RPMI7951 (cell line): ENCODE results near the gene PEX13. TPM values are rescaled to one million over a fixed set of nuclear protein-coding genes. Genes with fewer than 3 reads are reported as not detected.
"Not testable (repeated sequence)": the region's sequence is repeated elsewhere in the genome, so short reads cannot be mapped to it uniquely, and the experiment has no call there.

ENCODE experiments used
- DNase-seq: peaks from one replicate; pipeline ENCODE4 v3.0.0-alpha.2; 2012; ENCODE audit warnings: low read depth
- total RNA-seq: library from RNA; depleted of rRNA; stranded (reverse); fragments of >200 nt; shearing (Covaris generic); gene quantifications from 2 replicates; pipeline ENCODE4 v1.2.3, GENCODE V29; 2014; rRNA removed

The PEX13 gene
- 40.3 and 52.7 TPM in 2 replicates for total RNA-seq

- peak; percentile 75 for DNase-seq
Observed at GRCh38 chr2:61017556-61018317, at the start of gene PEX13, which contains the start of gene PUS10. TSS of gene PEX13 (plus strand) at chr2:61017720. CDS start at chr2:61017760, 40 bp downstream. TSS of gene PUS10 (minus strand) at chr2:61018255. CDS start at chr2:61011890, 6,365 bp downstream.

GRCh38 chr2:60972889-60973656 lies 44.4 kb upstream of the PEX13 start:
- DNase-seq: no peak

GRCh38 chr2:60973705-60974104 lies 43.8 kb upstream of the PEX13 start:
- DNase-seq: no peak

GRCh38 chr2:60974652-60975051 lies 42.9 kb upstream of the PEX13 start:
- DNase-seq: no peak

GRCh38 chr2:60976256-60976850 lies 41.2 kb upstream of the PEX13 start:
- no peak for DNase-seq

- no peak for DNase-seq
Observed at GRCh38 chr2:60976875-60977561, 40.5 kb upstream of the PEX13 start.

GRCh38 chr2:60977562-60977895 lies 40.0 kb upstream of the PEX13 start:
- DNase-seq: no peak

GRCh38 chr2:60979231-60979630 lies 38.3 kb upstream of the PEX13 start:
- DNase-seq: no peak

- DNase-seq: no peak
Observed at GRCh38 chr2:60980071-60980815, 37.3 kb upstream of the PEX13 start.

- DNase-seq: not testable (repeated sequence)
Observed at GRCh38 chr2:60982066-60982465, 35.5 kb upstream of the PEX13 start.

- no peak for DNase-seq
Observed at GRCh38 chr2:60984720-60985119, 32.8 kb upstream of the PEX13 start.

- DNase-seq: no peak
Observed at GRCh38 chr2:60987041-60987440, 30.5 kb upstream of the PEX13 start.

GRCh38 chr2:60987656-60988055 lies 29.9 kb upstream of the PEX13 start:
- DNase-seq: not testable (repeated sequence)

GRCh38 chr2:60989259-60989658 lies 28.3 kb upstream of the PEX13 start:
- no peak for DNase-seq

GRCh38 chr2:60991644-60992043 lies 25.9 kb upstream of the PEX13 start:
- no peak for DNase-seq

- no peak for DNase-seq
Observed at GRCh38 chr2:60992985-60993392, 24.5 kb upstream of the PEX13 start.

- DNase-seq: no peak
Observed at GRCh38 chr2:60994131-60994530, 23.4 kb upstream of the PEX13 start.

- DNase-seq: peak; percentile 55
Observed at GRCh38 chr2:60998628-60999545, 18.6 kb upstream of the PEX13 start.

GRCh38 chr2:61005736-61006135 lies 11.8 kb upstream of the PEX13 start:
- DNase-seq: no peak

- no peak for DNase-seq
Observed at GRCh38 chr2:61006486-61007105, 10.9 kb upstream of the PEX13 start.
